Suprapubic skin (tissue), 4 donors: Measurements from ENCODE around the gene DMKN. TPM values are rescaled to one million over a fixed set of nuclear protein-coding genes. Genes with fewer than 3 reads are reported as not detected.

Experiments used
- DNase-seq, 2 donors: peaks; one replicate each; pipeline ENCODE4 v3.0.0-alpha.2; 2019; ENCODE audit warnings: low spot score in 2 of 2
- H3K27ac ChIP-seq: fragments of 200-600 bp; sonication (generic); one replicate; pipeline ENCODE4 v1.5.1; 2019
- H3K27me3 ChIP-seq: fragments of 200-600 bp; sonication (generic); one replicate; pipeline ENCODE4 v1.5.1; 2019
- H3K36me3 ChIP-seq: fragments of 200-600 bp; sonication (generic); one replicate; pipeline ENCODE4 v1.5.1; 2019
- H3K4me1 ChIP-seq: fragments of 200-600 bp; sonication (generic); one replicate; pipeline ENCODE4 v1.5.1; 2019
- H3K4me3 ChIP-seq: fragments of 200-600 bp; sonication (generic); one replicate; pipeline ENCODE4 v1.5.1; 2019; ENCODE audit warnings: mild to moderate bottlenecking
- H3K9me3 ChIP-seq: fragments of 200-600 bp; sonication (generic); one replicate; pipeline ENCODE4 v1.5.1; 2019
- CTCF ChIP-seq, 2 donors: fragments of 200-600 bp in 1 of 2; fragments of 450-650 bp in 1 of 2; sonication (generic) in 1 of 2; IDR thresholded peaks; one replicate each; pipeline ENCODE4 v1.5.1; 2016 to 2019; ENCODE audit warnings: antibody characterized with exemption in 2 of 2, mild to moderate bottlenecking in 1 of 2, moderate library complexity in 1 of 2
- EP300 ChIP-seq: sonication (generic); formaldehyde crosslinking; IDR thresholded peaks from one replicate; pipeline ENCODE4 v1.6.1; 2017; ENCODE audit warnings: antibody characterized with exemption
- POLR2A ChIP-seq, 2 donors: fragments of 450-650 bp; IDR thresholded peaks; one replicate each; pipeline ENCODE4 v1.6.1; 2017; ENCODE audit warnings: antibody characterized with exemption in 2 of 2, mild to moderate bottlenecking in 2 of 2, moderate library complexity in 2 of 2
- POLR2AphosphoS5 ChIP-seq, 3 donors: sonication (generic); formaldehyde crosslinking; IDR thresholded peaks; one replicate each; pipeline ENCODE4 v1.6.1; 2017; ENCODE audit warnings: antibody characterized with exemption in 3 of 3
- WGBS: methylation state at CpG from one replicate; pipeline ENCODE4 v1.1.5; 2018; 5-methylcytosine and 5-hydroxymethylcytosine counted together
- total RNA-seq, 4 donors: library from RNA; depleted of rRNA; stranded (reverse); fragments of >200 nt; gene quantifications; one replicate each; pipeline ENCODE4 v1.1.0, GENCODE V29; 2016

The DMKN gene
- total RNA-seq, 4 donors from 2014 or later, result 2,237 to 6,229 (median 5,437) TPM

GRCh38 chr19:35556846-35557538, 43.5 kb upstream of the DMKN start:
- Histone ChIP-seq H3K27me3 (peaks cover 44% of the 10 kb centered on the region), H3K4me3 (no peak overlapping the region), H3K9me3 (no peaks in the 10 kb centered on the region), H3K27ac (no peak overlapping the region), H3K4me1 (peaks cover 13% of the 10 kb centered on the region), H3K36me3 (no peaks in the 10 kb centered on the region)
- 86% methylated on average over 16 of the region's 16 CpGs for WGBS
- DNase-seq, result no peak
- TF ChIP-seq POLR2A (IDR thresholded peaks at IDR 0.05) (no peak), EP300 (no peak), POLR2AphosphoS5 (IDR thresholded peaks at IDR 0.05) (no peak), CTCF (IDR thresholded peaks at IDR 0.05) (no peak)

GRCh38 chr19:35556025-35556590, 42.7 kb upstream of the DMKN start:
- Histone ChIP-seq H3K4me3 (no peak overlapping the region), H3K27ac (no peak overlapping the region), H3K36me3 (no peaks in the 10 kb centered on the region), H3K4me1 (peaks cover 13% of the 10 kb centered on the region), H3K9me3 (no peaks in the 10 kb centered on the region), H3K27me3 (peaks cover 38% of the 10 kb centered on the region)
- no peak for TF ChIP-seq EP300
- TF ChIP-seq POLR2AphosphoS5 (IDR thresholded peaks at IDR 0.05), result no peak
- TF ChIP-seq CTCF (IDR thresholded peaks at IDR 0.05), result no peak
- no peak for TF ChIP-seq POLR2A (IDR thresholded peaks at IDR 0.05)
- 85% methylated on average over 9 of the region's 9 CpGs for WGBS
- DNase-seq, result no peak

- Histone ChIP-seq H3K4me1 (peaks cover 13% of the 10 kb centered on the region), H3K9me3 (no peaks in the 10 kb centered on the region), H3K36me3 (no peaks in the 10 kb centered on the region), H3K27ac (no peak overlapping the region), H3K27me3 (peaks cover 31% of the 10 kb centered on the region), H3K4me3 (no peak overlapping the region)
- DNase-seq, result no peak
- WGBS, result 69% methylated on average over 22 of the region's 30 CpGs
- no peak for TF ChIP-seq CTCF (IDR thresholded peaks at IDR 0.05)
- TF ChIP-seq POLR2AphosphoS5 (IDR thresholded peaks at IDR 0.05), result no peak
- TF ChIP-seq POLR2A (IDR thresholded peaks at IDR 0.05), result no peak
- no peak for TF ChIP-seq EP300
These were observed 42.0 kb upstream of the DMKN start for GRCh38 chr19:35555301-35556005.

GRCh38 chr19:35554076-35554475, 40.6 kb upstream of the DMKN start:
- DNase-seq, result no peak
- 69% methylated on average over 5 of the region's 5 CpGs for WGBS

More at GRCh38 chr19:35554076-35554475, 40.6 kb upstream of the DMKN start:
- Histone ChIP-seq H3K9me3 (no peaks in the 10 kb centered on the region), H3K4me3 (no peak overlapping the region), H3K4me1 (peaks cover 13% of the 10 kb centered on the region), H3K27me3 (peaks cover 17% of the 10 kb centered on the region), H3K36me3 (no peaks in the 10 kb centered on the region), H3K27ac (no peak overlapping the region)
- TF ChIP-seq POLR2AphosphoS5 (IDR thresholded peaks at IDR 0.05), result no peak
- TF ChIP-seq POLR2A (IDR thresholded peaks at IDR 0.05), result no peak
- no peak for TF ChIP-seq CTCF (IDR thresholded peaks at IDR 0.05)
- no peak for TF ChIP-seq EP300
